LNCAP (cell line): ENCODE results near the gene GNB1.

Source experiments
- CTCF ChIP-seq: fragments of 450-650 bp; IDR thresholded peaks from 2 replicates; pipeline ENCODE4 v1.5.1; 2017; ENCODE audit warnings: mild to moderate bottlenecking

The GNB1 gene

DNA sequence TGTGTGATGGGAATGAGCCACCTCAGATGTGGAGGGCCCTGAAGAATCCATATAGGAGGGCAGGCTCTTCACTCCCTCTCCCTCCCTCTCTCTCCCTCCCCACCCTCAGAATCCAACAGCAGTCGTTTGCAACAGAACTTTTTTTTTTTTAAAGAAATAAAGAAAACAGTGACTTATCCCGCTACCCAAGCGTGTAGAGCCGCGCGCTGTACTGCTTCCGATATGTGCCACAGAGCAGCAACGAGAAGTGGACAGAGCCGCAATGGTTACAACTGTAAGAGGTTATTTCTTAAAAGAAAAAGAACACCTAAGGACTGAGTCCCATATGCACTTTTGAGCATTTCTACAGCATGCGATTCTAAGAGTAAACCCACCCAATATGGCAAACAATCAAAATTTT, 105.2 kb downstream of the GNB1 start:
- no peak for TF ChIP-seq CTCF

DNA sequence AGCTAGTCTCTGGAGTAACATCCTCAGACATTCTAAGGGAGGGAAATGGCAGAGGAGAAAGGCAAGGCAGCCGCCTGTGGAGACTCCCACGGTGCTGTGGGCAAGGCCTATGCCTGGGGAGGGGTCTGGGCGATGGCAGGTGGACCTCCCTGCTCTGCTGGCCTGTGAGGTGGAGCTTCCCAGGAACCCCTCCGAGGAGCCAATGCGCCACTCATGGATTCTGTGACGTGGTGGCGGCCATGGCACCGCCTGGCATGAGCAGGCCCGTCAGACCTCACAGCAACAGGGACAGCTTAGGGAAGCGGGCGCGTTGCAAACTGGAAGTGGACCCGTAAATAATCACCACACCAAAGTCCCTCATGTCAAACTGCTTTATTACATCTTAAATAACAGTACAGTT, 106.0 kb downstream of the GNB1 start:
- no peak for TF ChIP-seq CTCF

DNA sequence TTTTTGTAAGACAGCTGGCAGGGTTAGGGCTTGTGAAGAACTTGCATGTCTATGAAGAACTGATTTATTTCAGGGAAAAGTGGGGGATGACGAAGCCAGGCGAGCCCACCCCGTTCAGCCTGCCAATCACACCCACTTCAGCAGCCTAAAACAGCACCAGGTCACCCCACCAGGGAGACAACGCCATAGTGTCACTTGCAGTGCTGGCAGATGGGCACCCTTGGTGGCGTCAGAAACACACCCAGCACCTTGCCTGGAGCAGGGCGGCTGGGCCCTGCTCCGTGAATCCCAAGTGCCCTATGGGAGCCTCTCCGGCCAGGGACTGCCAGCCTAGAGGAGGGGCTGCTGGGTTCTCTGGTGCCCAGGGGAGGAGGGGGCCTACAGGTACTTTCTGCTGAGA, 107.6 kb downstream of the GNB1 start:
- no peak for TF ChIP-seq CTCF

GRCh38 chr1:1782399-1783221, 108.3 kb downstream of the GNB1 start:
- TF ChIP-seq CTCF, result no peak

DNA sequence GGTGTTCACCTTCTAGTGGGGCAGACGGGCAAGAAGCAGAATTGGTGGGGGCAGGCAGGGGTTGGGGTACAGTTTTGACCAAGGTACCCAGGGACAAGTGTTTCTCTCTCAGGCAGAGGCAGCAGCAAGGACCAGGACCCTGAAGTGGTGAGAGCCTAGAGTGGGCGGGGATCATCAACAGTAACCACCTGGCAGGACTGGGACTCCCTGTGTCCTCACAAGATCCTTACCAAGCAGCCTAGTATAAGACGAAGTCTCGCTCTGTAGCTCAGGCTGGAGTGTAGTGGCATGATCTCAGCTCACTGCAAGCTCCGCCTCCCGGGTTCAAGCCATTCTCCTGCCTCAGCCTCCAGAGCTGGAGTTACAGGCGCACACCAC, 109.4 kb downstream of the GNB1 start:
- no peak for TF ChIP-seq CTCF

DNA sequence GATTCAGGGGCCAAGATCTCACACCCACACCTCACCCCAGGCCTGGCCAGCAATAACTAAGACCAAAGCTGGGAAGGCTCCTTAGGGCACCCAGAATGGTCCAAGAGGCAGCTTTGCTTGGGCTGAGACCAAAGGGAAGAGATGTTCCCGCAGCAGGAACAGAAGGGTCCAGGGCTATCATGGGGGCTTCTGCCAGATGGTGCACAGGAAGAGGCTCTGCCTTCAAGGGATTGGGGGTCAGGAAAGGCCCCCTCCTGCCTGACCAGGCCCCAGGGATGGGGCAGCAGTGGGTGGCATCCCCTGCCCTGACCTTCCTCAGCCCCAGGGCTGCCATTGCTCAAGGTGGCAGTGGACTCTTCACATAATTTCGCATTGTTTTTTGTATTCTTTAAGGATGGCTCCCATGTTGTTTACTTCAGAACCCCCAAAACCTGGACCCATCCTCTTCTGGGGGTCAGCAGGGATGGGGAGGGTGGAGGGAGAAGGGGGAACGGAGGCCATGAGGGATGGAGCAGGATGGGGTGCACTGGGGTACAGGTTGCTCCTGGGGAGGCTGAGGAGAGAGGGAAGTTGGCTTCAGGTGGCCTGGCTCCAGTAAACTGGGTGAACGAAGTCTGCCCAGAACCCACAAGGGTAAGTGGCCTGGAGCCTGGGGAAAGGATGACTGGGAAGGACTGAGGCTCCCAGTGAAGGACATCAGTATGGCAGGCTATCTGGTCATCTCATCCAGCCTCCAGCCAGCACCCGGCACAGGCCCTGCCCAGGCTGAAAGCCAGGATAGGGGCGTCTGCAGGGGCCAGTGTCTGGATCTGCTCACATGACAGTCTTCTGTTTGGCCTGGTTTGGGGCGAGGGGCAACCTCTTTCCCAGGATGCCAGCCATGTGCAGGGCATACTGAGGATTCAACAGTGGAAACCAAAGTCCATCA, 110.0 kb downstream of the GNB1 start:
- TF ChIP-seq CTCF, result no peak

DNA sequence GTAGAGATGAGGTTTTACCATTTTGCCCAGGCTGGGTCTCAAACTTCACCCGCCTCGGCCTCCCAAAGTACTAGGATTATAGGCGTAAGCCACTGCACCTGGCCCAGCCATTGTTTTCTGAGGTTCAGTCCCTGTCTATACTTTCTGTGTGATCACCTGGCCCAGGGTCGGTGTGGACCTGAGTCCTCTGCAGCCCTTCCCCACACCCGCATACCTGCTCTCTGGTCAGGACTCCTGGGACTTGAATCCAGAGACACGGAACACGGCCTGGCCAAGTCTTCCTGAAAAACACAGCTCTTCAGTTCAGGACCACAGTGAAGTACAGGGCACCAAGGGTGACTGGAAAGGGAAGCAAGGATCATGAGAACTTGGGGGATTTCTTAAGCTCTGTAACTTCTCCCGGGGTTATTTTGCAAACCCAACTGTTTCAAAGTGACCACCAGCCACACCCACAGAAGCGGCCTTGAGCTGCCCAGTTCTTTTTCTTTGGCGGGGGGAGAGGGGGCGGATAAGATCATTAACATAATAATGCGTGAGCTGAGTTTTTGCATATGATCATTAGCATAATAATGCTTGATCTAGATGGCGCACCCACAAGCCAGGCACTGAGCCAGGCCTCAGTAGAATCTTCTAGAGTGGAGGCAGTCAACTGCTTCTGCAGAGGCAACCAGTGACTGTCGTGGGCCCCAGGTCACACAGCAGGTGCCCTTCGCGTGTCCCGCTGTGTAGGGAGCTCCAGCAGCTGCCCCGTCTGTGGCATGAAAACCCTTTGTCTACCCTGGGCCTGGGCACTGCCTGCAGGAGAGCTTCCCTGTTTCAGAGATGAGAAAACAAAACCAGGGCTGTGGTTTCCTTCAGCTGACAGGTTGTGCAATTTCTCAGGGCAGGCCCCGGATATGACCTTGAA, 110.9 kb downstream of the GNB1 start:
- TF ChIP-seq CTCF, result no peak
